ENCODE results near the gene HDAC4. TPM values are rescaled to one million over a fixed set of nuclear protein-coding genes. Genes with fewer than 3 reads are reported as not detected.

HDAC4 gene
- total RNA-seq, 1 donor from 2014 or later = 76.6 TPM

DNA sequence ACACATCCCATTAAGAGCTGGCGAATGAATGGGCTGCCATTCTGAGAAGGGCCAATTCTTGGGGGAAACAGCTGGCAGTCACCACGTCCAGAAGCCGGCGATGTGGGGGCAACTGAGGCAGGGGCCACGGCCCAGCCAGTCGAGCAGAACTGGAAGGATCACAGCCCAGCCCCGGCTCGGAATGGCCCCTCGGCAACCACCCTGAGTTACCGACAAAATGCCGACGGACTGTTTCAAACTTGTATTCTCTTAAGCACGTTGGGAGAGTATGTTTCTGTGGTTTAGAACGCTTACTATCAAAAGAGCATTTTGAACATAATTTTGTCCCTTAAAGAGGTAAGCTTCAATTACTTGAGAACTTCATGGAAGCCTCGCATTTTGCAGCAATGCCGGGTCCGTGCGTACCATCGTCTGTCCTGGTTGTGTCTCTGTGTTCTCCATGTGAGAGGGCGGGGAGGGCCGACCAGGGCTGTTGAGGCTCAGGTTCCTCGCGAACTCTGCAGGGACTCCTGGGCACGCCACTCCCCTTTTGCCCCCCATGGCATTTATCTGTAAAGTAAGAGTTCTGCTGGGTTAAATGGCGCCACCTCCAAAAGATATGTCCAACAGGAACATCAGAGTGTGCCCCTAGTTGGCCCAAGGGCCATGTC is 397.1 kb downstream of the HDAC4 start:
- H3K27ac ChIP-seq = peak overlapping the region; percentile 84
- peak overlapping the region; percentile 24 to 31 for H3K4me3 ChIP-seq
- TF ChIP-seq POLR2AphosphoS5 (IDR thresholded peaks at IDR 0.05; ENCODE audit: insufficient read depth in 1 of 2, low read depth in 1 of 2) = no peak
- TF ChIP-seq, protein P1, sequence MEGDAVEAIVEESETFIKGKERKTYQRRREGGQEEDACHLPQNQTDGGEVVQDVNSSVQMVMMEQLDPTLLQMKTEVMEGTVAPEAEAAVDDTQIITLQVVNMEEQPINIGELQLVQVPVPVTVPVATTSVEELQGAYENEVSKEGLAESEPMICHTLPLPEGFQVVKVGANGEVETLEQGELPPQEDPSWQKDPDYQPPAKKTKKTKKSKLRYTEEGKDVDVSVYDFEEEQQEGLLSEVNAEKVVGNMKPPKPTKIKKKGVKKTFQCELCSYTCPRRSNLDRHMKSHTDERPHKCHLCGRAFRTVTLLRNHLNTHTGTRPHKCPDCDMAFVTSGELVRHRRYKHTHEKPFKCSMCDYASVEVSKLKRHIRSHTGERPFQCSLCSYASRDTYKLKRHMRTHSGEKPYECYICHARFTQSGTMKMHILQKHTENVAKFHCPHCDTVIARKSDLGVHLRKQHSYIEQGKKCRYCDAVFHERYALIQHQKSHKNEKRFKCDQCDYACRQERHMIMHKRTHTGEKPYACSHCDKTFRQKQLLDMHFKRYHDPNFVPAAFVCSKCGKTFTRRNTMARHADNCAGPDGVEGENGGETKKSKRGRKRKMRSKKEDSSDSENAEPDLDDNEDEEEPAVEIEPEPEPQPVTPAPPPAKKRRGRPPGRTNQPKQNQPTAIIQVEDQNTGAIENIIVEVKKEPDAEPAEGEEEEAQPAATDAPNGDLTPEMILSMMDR (IDR thresholded peaks at IDR 0.05) = no peak
- no peak for TF ChIP-seq POLR2A (IDR thresholded peaks at IDR 0.05)
- H3K36me3 ChIP-seq = no peaks in the 10 kb centered on the region
- intact Hi-C loops (cut with DNase I) = no loop called here
- no peaks in the 10 kb centered on the region for H3K9me3 ChIP-seq
- H3K4me1 ChIP-seq = peaks cover 15% of the 10 kb centered on the region
- H3K27me3 ChIP-seq = no peaks in the 10 kb centered on the region
- no peak for DNase-seq (ENCODE audit: extremely low spot score in 2 of 2)

DNA sequence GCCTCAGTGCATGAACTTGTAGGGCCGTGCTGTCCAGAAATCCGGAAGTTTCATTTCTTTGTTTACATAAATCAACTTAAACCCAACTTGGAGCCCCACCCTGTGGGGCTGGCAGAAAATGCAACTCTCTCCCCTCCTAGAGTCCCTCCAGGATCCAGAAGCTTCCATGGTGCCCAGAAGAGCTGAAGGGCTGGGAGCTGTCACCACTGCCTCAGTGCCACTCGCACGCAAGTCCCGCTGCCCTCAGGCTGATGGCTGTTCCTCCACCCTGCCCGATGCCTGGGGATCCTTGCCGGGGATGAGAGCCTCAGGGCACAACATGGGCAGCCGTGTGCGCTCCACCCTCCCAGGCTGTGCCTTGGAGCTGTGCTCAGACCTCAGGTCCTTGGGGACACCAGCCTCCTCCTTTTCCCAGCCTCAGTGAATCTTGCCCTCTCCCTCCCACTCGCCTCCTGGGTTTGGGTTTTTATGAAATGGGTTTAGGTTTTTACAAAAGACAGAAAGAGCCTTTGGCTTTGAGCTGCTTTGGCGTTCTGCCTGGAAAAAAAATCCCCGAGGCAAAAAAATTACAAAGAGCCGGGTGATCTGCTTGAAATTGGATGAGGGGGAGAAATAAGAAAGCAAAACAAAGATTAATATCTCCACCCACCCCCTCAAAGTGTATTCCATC is 397.7 kb downstream of the HDAC4 start:
- peak overlapping the region; percentile 24 to 31 for H3K4me3 ChIP-seq
- H3K27ac ChIP-seq = peak overlapping the region; percentile 84
- intact Hi-C loops (cut with DNase I) = no loop called here
- TF ChIP-seq POLR2A (IDR thresholded peaks at IDR 0.05) = no peak
- TF ChIP-seq POLR2AphosphoS5 (IDR thresholded peaks at IDR 0.05; ENCODE audit: insufficient read depth in 1 of 2, low read depth in 1 of 2) = peak in 1 of 2 donors; percentile 67
- TF ChIP-seq, protein P1 (IDR thresholded peaks at IDR 0.05) = no peak
- no peak for DNase-seq (ENCODE audit: extremely low spot score in 2 of 2)
- H3K36me3 ChIP-seq = no peaks in the 10 kb centered on the region
- peaks cover 15% of the 10 kb centered on the region for H3K4me1 ChIP-seq
- H3K27me3 ChIP-seq = no peaks in the 10 kb centered on the region
- H3K9me3 ChIP-seq = no peaks in the 10 kb centered on the region

DNA sequence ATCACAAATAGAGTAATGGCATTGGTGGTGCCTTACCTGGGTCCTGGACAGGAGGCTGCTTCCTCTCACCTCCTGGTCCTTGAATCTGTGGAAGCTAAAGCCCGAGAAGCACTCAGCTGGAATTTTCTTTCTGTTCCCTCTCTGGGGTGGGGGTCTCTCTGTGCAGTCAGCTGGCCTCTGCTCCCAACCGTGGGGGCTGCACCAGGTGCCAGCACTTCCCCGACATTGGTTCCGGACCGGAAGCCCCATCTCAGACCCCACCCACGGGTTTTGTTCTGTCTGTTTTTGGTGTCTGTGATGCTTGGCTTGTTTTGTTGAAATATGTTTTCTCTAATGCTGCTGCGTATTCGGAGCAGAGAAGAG is 398.2 kb downstream of the HDAC4 start:
- no peak for DNase-seq (ENCODE audit: extremely low spot score in 2 of 2)
- peak overlapping the region; percentile 24 to 31 for H3K4me3 ChIP-seq
- no peaks in the 10 kb centered on the region for H3K36me3 ChIP-seq
- no peaks in the 10 kb centered on the region for H3K9me3 ChIP-seq
- H3K27me3 ChIP-seq = no peaks in the 10 kb centered on the region
- intact Hi-C loops (cut with DNase I) = no loop called here
- peaks cover 15% of the 10 kb centered on the region for H3K4me1 ChIP-seq
- TF ChIP-seq POLR2A (IDR thresholded peaks at IDR 0.05) = no peak
- TF ChIP-seq, protein P1 (IDR thresholded peaks at IDR 0.05) = no peak
- TF ChIP-seq POLR2AphosphoS5 (IDR thresholded peaks at IDR 0.05; ENCODE audit: insufficient read depth in 1 of 2, low read depth in 1 of 2) = no peak
- peak overlapping the region; percentile 84 for H3K27ac ChIP-seq

DNA sequence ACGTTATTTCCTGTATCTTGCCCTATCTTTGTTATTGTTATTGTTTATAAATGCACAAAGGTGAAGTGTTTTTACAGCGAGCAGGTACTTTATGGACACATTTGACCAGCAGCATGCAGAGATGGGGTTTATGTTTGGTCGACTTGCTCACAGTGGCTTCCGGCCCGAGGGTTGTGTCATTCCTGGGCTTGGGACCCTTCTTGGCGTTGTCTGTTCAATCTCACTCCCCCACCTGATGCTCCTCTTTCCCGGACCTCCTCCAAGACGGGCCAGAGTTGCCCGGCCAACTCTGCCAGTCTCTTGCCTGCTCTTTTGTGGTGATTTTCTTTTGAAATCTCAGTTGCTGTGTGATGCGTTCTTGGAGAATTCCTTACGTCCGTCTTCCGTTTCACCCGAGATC is 399.0 kb downstream of the HDAC4 start:
- Histone ChIP-seq H3K27ac (no peak overlapping the region), H3K27me3 (no peaks in the 10 kb centered on the region), H3K4me1 (peaks cover 15% of the 10 kb centered on the region), H3K36me3 (no peaks in the 10 kb centered on the region), H3K4me3 (no peak overlapping the region), H3K9me3 (no peaks in the 10 kb centered on the region)
- no peak for DNase-seq (ENCODE audit: extremely low spot score in 2 of 2)
- intact Hi-C loops (cut with DNase I) = no loop called here
- TF ChIP-seq POLR2A (IDR thresholded peaks at IDR 0.05) = no peak
- TF ChIP-seq, protein P1 (IDR thresholded peaks at IDR 0.05) = no peak
- TF ChIP-seq POLR2AphosphoS5 (IDR thresholded peaks at IDR 0.05; ENCODE audit: insufficient read depth in 1 of 2, low read depth in 1 of 2) = no peak

DNA sequence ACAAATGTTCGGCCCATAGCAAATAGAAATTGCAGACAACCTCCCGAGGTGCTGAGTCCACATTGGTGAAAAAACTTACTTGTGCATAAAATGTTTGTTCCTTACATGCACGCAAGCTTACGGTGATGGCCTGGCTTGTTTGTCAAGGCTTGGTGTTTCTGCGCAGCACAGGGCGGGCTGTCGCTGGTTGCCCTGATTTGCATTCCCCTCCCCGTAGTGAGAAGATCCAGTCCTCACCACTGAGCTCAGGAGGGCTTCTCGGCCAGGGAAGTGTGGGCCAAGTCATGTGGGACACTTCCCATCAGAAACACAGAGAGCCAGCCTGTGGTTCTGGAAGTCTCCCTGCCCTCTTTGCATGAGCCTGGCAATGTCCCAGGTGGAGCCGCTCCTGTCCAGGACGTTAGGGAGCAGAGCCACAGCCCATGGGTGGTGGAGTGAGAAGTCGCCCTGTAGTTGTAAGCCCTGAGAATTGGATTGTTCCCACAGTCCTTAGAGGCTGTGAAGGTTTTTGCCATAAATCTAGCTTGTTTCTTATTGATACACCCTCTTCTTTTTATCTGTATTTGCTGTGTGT is 400.2 kb downstream of the HDAC4 start:
- Histone ChIP-seq H3K27ac (no peak overlapping the region), H3K27me3 (no peaks in the 10 kb centered on the region), H3K4me1 (peaks cover 15% of the 10 kb centered on the region), H3K9me3 (no peaks in the 10 kb centered on the region), H3K36me3 (no peaks in the 10 kb centered on the region), H3K4me3 (no peak overlapping the region)
- intact Hi-C loops (cut with DNase I) = no loop called here
- TF ChIP-seq, protein P1 (IDR thresholded peaks at IDR 0.05) = no peak
- TF ChIP-seq POLR2AphosphoS5 (IDR thresholded peaks at IDR 0.05; ENCODE audit: insufficient read depth in 1 of 2, low read depth in 1 of 2) (no peak), POLR2A (IDR thresholded peaks at IDR 0.05) (no peak)
- DNase-seq (ENCODE audit: extremely low spot score in 2 of 2) = no peak
